Testis (tissue), 3 donors: Measurements from ENCODE around the gene TMEM242. TPM values are rescaled to one million over a fixed set of nuclear protein-coding genes. Genes with fewer than 3 reads are reported as not detected.

ENCODE experiments used
- DNase-seq: peaks from one replicate; pipeline ENCODE4 v3.0.0-alpha.2; 2019
- H3K27ac ChIP-seq, 2 donors: fragments of 200-600 bp; sonication (generic); one replicate each; pipeline ENCODE4 v1.5.1; 2019
- H3K27me3 ChIP-seq: fragments of 200-600 bp; sonication (generic); one replicate; pipeline ENCODE4 v1.5.1; 2019
- H3K36me3 ChIP-seq: fragments of 200-600 bp; sonication (generic); one replicate; pipeline ENCODE4 v1.5.1; 2017; ENCODE audit warnings: low read depth; ENCODE audit errors: missing control alignments
- H3K4me1 ChIP-seq: fragments of 200-600 bp; sonication (generic); one replicate; pipeline ENCODE4 v1.5.1; 2019
- H3K4me3 ChIP-seq, 2 donors: fragments of 200-600 bp; sonication (generic); one replicate each; pipeline ENCODE4 v1.5.1; 2017 to 2019
- H3K9me3 ChIP-seq: fragments of 200-600 bp; sonication (generic); one replicate; pipeline ENCODE4 v1.5.1; 2017
- POLR2A ChIP-seq: fragments of 450-650 bp; IDR thresholded peaks from one replicate; pipeline ENCODE4 v1.6.1; 2017; ENCODE audit warnings: antibody characterized with exemption, mild to moderate bottlenecking, moderate library complexity
- WGBS, 2 donors: methylation state at CpG; one replicate each; pipeline ENCODE4 v1.1.5; 2018; 5-methylcytosine and 5-hydroxymethylcytosine counted together
- intact Hi-C: fragments of 100-400 bp; cut with DNase I; formaldehyde crosslinking; loops from one replicate; pipeline ENCODE4 v1.15.1; 2023; ENCODE audit warnings: low total_unique reads
- polyA plus RNA-seq: library from polyadenylated mRNA; stranded (reverse); fragments of 350-450 nt; fragmentation: Illumina TruSeq; extraction: RNeasy Lipid Tissue Mini Kit (QIAGEN cat#74804); gene quantifications from one replicate; pipeline ENCODE4 v1.2.3, GENCODE V29; 2014; ENCODE audit warnings: low read depth, low replicate concordance; ENCODE audit not compliant: insufficient read depth
- total RNA-seq, 2 donors: library from RNA; depleted of rRNA; stranded (reverse); fragments of >200 nt; gene quantifications; one replicate each; pipeline ENCODE4 v1.2.3, GENCODE V29; 2016
- TF ChIP-seq, protein P1 (sequence below), 3 experiments: fragments of 450-650 bp in 2 of 3; fragments of 200-600 bp in 1 of 3; sonication (generic) in 1 of 3; IDR thresholded peaks; one replicate each; pipeline ENCODE4 v1.5.1; 2016 to 2019; ENCODE audit warnings: antibody characterized with exemption in 3 of 3, mild to moderate bottlenecking in 2 of 3, moderate library complexity in 1 of 3

Gene TMEM242
- total and polyA plus RNA-seq, 3 donors from 2014 or later, result 8.9 to 11.9 (median 10.3) TPM

DNA sequence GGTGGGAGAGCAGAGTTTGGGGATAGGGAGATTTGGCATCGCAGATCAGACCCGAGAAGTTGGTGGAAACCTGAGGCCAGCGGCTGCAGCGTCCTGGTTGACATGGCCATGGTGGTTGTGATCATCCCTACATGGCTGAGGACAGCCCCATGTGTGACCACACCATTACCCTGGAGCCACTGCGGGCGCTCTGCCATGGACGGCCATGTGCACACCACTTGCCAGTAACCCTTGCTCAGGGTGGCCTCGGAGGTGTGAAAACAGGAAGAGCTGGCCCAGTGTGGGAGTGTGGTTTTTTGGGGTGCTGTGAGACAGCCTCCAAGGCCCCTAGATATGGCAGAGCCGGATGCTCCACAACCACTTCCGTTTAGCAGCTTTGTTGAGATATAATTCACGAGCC is 64.4 kb downstream of the TMEM242 start:
- H3K4me3 ChIP-seq, result no peak overlapping the region
- H3K9me3 ChIP-seq, result no peaks in the 10 kb centered on the region
- no peak overlapping the region for H3K27ac ChIP-seq
- TF ChIP-seq POLR2A, result no peak
- TF ChIP-seq, protein P1, sequence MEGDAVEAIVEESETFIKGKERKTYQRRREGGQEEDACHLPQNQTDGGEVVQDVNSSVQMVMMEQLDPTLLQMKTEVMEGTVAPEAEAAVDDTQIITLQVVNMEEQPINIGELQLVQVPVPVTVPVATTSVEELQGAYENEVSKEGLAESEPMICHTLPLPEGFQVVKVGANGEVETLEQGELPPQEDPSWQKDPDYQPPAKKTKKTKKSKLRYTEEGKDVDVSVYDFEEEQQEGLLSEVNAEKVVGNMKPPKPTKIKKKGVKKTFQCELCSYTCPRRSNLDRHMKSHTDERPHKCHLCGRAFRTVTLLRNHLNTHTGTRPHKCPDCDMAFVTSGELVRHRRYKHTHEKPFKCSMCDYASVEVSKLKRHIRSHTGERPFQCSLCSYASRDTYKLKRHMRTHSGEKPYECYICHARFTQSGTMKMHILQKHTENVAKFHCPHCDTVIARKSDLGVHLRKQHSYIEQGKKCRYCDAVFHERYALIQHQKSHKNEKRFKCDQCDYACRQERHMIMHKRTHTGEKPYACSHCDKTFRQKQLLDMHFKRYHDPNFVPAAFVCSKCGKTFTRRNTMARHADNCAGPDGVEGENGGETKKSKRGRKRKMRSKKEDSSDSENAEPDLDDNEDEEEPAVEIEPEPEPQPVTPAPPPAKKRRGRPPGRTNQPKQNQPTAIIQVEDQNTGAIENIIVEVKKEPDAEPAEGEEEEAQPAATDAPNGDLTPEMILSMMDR (IDR thresholded peaks at IDR 0.05), result no peak
- 90 to 93% methylated on average over 5 to 11 of the region's 11 CpGs for WGBS, 2 donors
- H3K4me1 ChIP-seq, result peaks cover 4% of the 10 kb centered on the region
- no peaks in the 10 kb centered on the region for H3K36me3 ChIP-seq
- H3K27me3 ChIP-seq, result no peaks in the 10 kb centered on the region
- intact Hi-C loops, result no loop called here
- DNase-seq, result no peak

DNA sequence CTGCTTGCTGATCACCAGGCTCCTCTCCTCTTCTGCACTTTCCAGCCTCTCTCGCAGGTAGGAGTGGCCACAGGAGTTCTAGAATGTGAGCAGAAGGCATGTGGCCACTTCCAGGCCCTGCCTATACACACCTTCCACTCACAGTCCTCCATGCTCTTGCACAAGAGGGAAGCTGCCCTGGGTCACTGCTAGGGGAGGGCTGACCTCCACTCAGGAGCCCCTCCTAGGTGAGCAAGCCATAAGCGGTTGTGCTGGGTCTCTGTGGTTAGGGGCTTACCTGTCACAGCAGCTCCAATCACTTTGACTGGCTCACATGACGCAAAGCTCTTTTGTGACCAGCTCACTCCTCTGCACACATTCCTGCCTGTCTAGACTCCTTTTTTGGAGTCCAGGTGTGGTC is 68.2 kb downstream of the TMEM242 start:
- TF ChIP-seq, protein P1 (IDR thresholded peaks at IDR 0.05), result no peak
- no peak for TF ChIP-seq POLR2A
- intact Hi-C loops, result no loop called here
- no peak overlapping the region for H3K4me3 ChIP-seq
- H3K9me3 ChIP-seq, result no peaks in the 10 kb centered on the region
- H3K36me3 ChIP-seq, result no peaks in the 10 kb centered on the region
- H3K27ac ChIP-seq, result no peak overlapping the region
- WGBS, 2 donors, result 97% methylated on average over 3 of the region's 3 CpGs
- no peaks in the 10 kb centered on the region for H3K4me1 ChIP-seq
- no peak for DNase-seq
- H3K27me3 ChIP-seq, result no peaks in the 10 kb centered on the region

DNA sequence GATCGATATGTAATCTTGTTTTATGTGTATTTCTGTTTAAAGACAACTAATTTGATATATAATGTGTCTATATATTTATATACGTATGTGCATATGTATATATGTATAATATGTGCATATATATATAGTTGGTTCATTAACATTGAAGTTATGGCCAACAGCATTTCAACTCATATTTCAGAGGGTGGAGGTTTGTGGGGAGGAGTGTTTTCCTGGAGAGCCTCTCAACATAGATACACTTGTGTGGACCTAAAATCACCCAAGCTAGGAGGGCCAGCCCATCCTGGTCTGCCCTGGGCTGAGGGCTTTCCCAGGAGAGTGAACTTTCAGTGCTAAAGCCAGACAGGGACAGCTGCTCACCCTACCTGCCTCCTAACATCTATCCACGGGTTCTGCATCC is 68.8 kb downstream of the TMEM242 start:
- Histone ChIP-seq H3K36me3 (no peaks in the 10 kb centered on the region), H3K4me1 (no peaks in the 10 kb centered on the region), H3K27ac (no peak overlapping the region), H3K27me3 (no peaks in the 10 kb centered on the region), H3K4me3 (no peak overlapping the region), H3K9me3 (no peaks in the 10 kb centered on the region)
- 92 to 95% methylated on average over 3 of the region's 3 CpGs for WGBS, 2 donors
- TF ChIP-seq, protein P1 (IDR thresholded peaks at IDR 0.05), result no peak
- TF ChIP-seq POLR2A, result no peak
- intact Hi-C loops, result no loop called here
- DNase-seq, result no peak

DNA sequence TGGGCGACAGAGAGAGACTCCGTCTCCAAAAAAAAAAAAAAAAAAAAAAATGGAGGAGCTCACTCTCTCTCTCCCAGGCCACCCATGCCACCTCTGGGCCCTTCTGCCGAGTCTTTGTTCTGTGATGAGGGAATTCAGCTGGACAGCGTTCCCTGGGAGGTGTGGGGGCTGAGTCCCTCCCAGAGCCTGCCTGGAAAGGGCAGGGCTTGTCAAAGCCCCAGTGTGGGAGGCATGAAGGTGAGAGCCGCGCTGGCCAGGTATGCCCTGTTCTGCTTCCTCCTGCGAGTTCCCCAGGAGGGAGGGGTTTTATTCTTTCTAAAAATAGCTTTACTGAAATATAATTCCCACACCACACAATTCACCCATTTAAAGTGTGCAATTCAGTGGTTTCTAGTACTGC is 69.6 kb downstream of the TMEM242 start:
- no peak overlapping the region for H3K27ac ChIP-seq
- DNase-seq, result no peak
- no peak overlapping the region for H3K4me3 ChIP-seq
- intact Hi-C loops, result no loop called here
- H3K27me3 ChIP-seq, result no peaks in the 10 kb centered on the region
- TF ChIP-seq, protein P1 (IDR thresholded peaks at IDR 0.05), result no peak
- no peak for TF ChIP-seq POLR2A
- H3K4me1 ChIP-seq, result no peaks in the 10 kb centered on the region
- 80 to 87% methylated on average over 7 of the region's 7 CpGs for WGBS, 2 donors
- no peaks in the 10 kb centered on the region for H3K9me3 ChIP-seq
- H3K36me3 ChIP-seq, result no peaks in the 10 kb centered on the region

DNA sequence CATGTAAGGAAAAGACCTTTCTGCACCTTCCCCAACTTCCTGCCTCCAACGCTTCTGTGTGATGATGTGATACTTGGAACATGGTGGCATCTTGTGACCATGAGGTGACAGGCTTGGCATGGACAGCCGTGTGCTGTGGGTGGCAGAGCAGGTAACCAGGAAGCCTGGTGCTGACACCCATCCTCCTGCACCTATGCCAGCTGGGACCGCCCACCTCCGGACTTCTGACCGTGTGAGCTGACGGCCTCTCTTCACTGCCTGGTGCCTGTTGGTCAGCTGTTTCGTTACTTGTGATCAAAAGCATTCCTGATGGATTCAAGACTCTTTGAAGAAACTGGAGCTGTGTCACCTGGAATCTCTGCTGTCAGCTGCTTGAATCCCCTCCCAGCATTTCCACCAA is 70.3 kb downstream of the TMEM242 start:
- Histone ChIP-seq H3K27me3 (no peaks in the 10 kb centered on the region), H3K4me3 (no peak overlapping the region), H3K36me3 (no peaks in the 10 kb centered on the region), H3K4me1 (no peaks in the 10 kb centered on the region), H3K9me3 (no peaks in the 10 kb centered on the region), H3K27ac (no peak overlapping the region)
- intact Hi-C loops, result no loop called here
- TF ChIP-seq POLR2A, result no peak
- TF ChIP-seq, protein P1 (IDR thresholded peaks at IDR 0.05), result no peak
- no peak for DNase-seq
- 86 to 89% methylated on average over 7 of the region's 7 CpGs for WGBS, 2 donors
